Cardiac septum (tissue), 1 donor: ENCODE results near the gene CDH13. TPM values are rescaled to one million over a fixed set of nuclear protein-coding genes. Genes with fewer than 3 reads are reported as not detected.

Experiments used
- DNase-seq: peaks from one replicate; pipeline ENCODE4 v3.0.0-alpha.2; 2020; ENCODE audit warnings: low spot score
- intact Hi-C: fragments of 100-400 bp; cut with DNase I; formaldehyde crosslinking; loops from one replicate; pipeline ENCODE4 v1.14.0; 2022
- total RNA-seq: library from RNA; stranded (reverse); fragmentation: NEBNext Ultra II Directional; extraction: Animal tissue kit (Norgen Biotek cat#: 25700); gene quantifications from one replicate; pipeline ENCODE4 v1.2.1, GENCODE V29; 2021
- donor health status: DM: no; HTN: no; CAD: no.

Gene CDH13
- total RNA-seq, 1 donor from 2014 or later: 108 TPM

- no peak for DNase-seq
- intact Hi-C loops: no loop called here
Measured at GRCh38 chr16:83312718-83313245, 686.0 kb downstream of the CDH13 start.

- intact Hi-C loops: no loop called here
- DNase-seq: no peak
Measured at GRCh38 chr16:83315271-83315670, 688.5 kb downstream of the CDH13 start.

- intact Hi-C loops: no loop called here
Measured at GRCh38 chr16:83316458-83316857, 689.7 kb downstream of the CDH13 start.

GRCh38 chr16:83318390-83318789, 691.6 kb downstream of the CDH13 start:
- intact Hi-C loops: no loop called here
- DNase-seq: no peak

More at GRCh38 chr16:83316458-83316857, 689.7 kb downstream of the CDH13 start:
- no peak for DNase-seq

- intact Hi-C loops: no loop called here
- DNase-seq: no peak
Measured at GRCh38 chr16:83328936-83329335, 702.2 kb downstream of the CDH13 start.

- intact Hi-C loops: no loop called here
- DNase-seq: no peak
Measured at GRCh38 chr16:83329441-83329840, 702.7 kb downstream of the CDH13 start.

- DNase-seq: no peak
- intact Hi-C loops: no loop called here
Measured at GRCh38 chr16:83330251-83330650, 703.5 kb downstream of the CDH13 start.

GRCh38 chr16:83335076-83335475, 708.3 kb downstream of the CDH13 start:
- DNase-seq: no peak
- intact Hi-C loops: no loop called here

- intact Hi-C loops: no loop called here
- DNase-seq: no peak
Measured at GRCh38 chr16:83336603-83337002, 709.8 kb downstream of the CDH13 start.

- DNase-seq: no peak
- intact Hi-C loops: no loop called here
Measured at GRCh38 chr16:83338138-83338537, 711.4 kb downstream of the CDH13 start.

GRCh38 chr16:83338941-83339340, 712.2 kb downstream of the CDH13 start:
- intact Hi-C loops: no loop called here

GRCh38 chr16:83343935-83344366, 717.2 kb downstream of the CDH13 start:
- intact Hi-C loops: no loop called here
- no peak for DNase-seq

More at GRCh38 chr16:83338941-83339340, 712.2 kb downstream of the CDH13 start:
- no peak for DNase-seq

GRCh38 chr16:83345846-83346640, 719.3 kb downstream of the CDH13 start:
- DNase-seq: no peak
- intact Hi-C loops: no loop called here

- intact Hi-C loops: no loop called here
- no peak for DNase-seq
Measured at GRCh38 chr16:83348991-83349390, 722.2 kb downstream of the CDH13 start.

- intact Hi-C loops: loop anchor here (10.0 kb wide), 1 partner anchor 716 kb away; no protein-coding TSS in a partner anchor
- no peak for DNase-seq
Measured at GRCh38 chr16:83350481-83350880, 723.7 kb downstream of the CDH13 start.

- intact Hi-C loops: loop anchor here (10.0 kb wide), 1 partner anchor 717 kb away; no protein-coding TSS in a partner anchor
- DNase-seq: no peak
Measured at GRCh38 chr16:83351846-83352245, 725.1 kb downstream of the CDH13 start.

- DNase-seq: no peak
- intact Hi-C loops: loop anchor here (10.0 kb wide), 1 partner anchor 718 kb away; no protein-coding TSS in a partner anchor
Measured at GRCh38 chr16:83353241-83353640, 726.5 kb downstream of the CDH13 start.

- intact Hi-C loops: loop anchor here (10.0 kb wide), 1 partner anchor 719 kb away; no protein-coding TSS in a partner anchor
- DNase-seq: no peak
Measured at GRCh38 chr16:83354015-83354414, 727.2 kb downstream of the CDH13 start.

- intact Hi-C loops: loop anchor here (10.0 kb wide), 1 partner anchor 721 kb away; no protein-coding TSS in a partner anchor
- no peak for DNase-seq
Measured at GRCh38 chr16:83355570-83356218, 728.9 kb downstream of the CDH13 start.

- no peak for DNase-seq
- intact Hi-C loops: loop anchor here (10.0 kb wide), 1 partner anchor 721 kb away; no protein-coding TSS in a partner anchor
Measured at GRCh38 chr16:83356266-83356665, 729.5 kb downstream of the CDH13 start.
